GM12864 (cell line): ENCODE data around the gene SOHLH2.

ENCODE experiments used
- DNase-seq: peaks from one replicate; pipeline ENCODE4 v3.0.0-alpha.2; 2011; ENCODE audit warnings: low read depth
- H3K4me3 ChIP-seq: 2 replicates; pipeline ENCODE4 v1.5.1; 2011; ENCODE audit warnings: mild to moderate bottlenecking, low read depth, low read length, control low read depth
- CTCF ChIP-seq: IDR thresholded peaks from 2 replicates; pipeline ENCODE4 v1.5.1; 2011; ENCODE audit warnings: low read depth, mild to moderate bottlenecking, moderate library complexity, low read length, control low read depth, inconsistent platforms; ENCODE audit errors: missing control alignments

SOHLH2 gene

DNA sequence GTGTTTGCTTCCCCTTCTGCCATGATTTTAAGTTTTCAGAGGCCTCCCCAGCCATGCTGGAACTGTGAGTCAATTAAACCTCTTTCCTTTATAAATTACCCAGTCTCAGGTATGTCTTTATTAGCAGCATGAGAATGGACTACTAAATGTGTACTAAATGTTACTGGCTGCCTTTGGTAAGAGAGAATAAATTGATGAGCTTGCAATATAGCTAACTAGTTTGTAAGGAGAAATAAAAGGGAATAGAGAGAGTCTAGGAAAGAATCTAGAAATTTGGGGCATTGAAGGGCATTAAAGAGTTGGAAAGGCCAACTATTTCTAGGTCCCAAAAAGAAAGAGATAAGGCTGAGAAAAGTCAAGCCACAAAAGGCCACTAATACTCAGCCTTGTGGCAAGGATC, 5.5 kb upstream of the SOHLH2 start:
- no peak for TF ChIP-seq CTCF
- H3K4me3 ChIP-seq, result no peak overlapping the region
- no peak for DNase-seq

DNA sequence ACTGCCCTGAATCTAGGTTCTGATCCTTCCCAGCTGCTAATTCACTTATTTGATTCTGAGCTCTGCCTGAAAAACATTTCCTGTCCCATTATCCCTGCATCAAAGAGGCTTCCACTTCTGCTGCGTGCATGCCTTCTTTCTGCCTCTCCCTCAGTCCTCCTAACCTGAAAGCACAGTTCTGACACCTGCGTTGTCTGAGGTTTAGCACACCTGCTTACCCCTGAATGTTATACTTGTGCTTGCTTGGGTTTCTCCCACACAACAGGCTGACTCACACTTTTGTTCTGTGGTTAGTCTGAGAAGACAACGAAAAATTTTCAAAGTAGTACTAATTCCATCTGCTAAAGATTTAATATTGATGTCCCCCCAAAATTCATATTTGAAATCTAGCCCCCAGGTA, 3.1 kb upstream of the SOHLH2 start:
- H3K4me3 ChIP-seq, result no peak overlapping the region
- TF ChIP-seq CTCF, result no peak
- no peak for DNase-seq

- TF ChIP-seq CTCF, result no peak
These were observed 1.6 kb downstream of the SOHLH2 start for GRCh38 chr13:36212789-36213188.

GRCh38 chr13:36211567-36211966, 2.8 kb downstream of the SOHLH2 start:
- DNase-seq, result no peak
- TF ChIP-seq CTCF, result no peak
- H3K4me3 ChIP-seq, result no peak overlapping the region

More at GRCh38 chr13:36212789-36213188, 1.6 kb downstream of the SOHLH2 start:
- H3K4me3 ChIP-seq, result no peak overlapping the region
- DNase-seq, result no peak

DNA sequence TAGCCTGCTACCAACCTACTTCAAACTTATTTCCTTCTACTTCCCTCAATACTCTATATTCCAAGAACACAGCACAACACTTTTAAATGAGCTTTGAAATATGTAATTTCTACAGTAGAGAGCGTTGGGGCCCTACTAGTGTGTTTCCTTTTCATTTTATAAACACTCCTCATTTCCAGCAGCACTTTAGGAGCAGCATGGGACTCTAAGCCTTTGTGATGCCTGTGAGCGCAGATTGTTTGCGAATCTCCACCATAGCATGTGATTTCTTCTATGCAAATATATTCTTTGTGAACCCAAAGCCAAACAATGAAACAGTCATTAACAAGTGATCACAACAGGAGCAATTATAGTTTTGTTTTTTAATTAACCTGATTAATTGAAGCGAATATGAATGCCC, 3.6 kb downstream of the SOHLH2 start:
- no peak for DNase-seq
- TF ChIP-seq CTCF, result no peak
- H3K4me3 ChIP-seq, result no peak overlapping the region

GRCh38 chr13:36207672-36208071, 6.7 kb downstream of the SOHLH2 start:
- no peak for DNase-seq
- no peak for TF ChIP-seq CTCF
- H3K4me3 ChIP-seq, result no peak overlapping the region

DNA sequence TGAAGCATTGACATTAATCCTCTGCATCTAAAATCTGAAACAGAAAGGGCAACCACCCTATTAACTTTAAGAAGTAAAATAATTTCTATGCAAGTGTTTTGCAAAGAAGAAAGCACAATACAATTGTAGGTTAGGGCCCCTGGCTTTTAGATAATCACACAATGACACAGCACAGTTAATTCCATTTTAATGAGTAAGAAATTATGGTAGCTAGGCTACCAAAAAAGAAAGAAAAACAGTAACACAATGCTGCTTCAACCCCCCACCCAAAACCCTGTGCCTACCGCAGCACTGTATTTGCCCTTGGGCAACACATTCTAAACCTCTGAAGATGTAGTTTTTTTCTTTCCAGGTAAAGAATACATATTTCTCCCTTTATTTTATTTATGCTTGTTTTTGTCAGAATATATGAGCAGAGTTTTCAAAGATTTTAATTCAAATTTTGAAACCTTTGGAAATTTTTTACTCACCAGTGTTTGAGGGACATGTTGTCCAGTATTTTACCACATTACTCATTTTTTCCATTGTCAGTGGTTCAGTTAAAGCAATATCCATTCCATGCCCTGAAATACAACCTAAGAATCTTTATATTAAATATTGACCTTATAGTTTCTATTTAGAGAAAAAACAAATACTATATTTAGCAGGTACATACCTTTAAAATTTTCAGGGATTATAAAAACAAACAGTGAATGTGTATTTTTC, 21.1 kb downstream of the SOHLH2 start:
- H3K4me3 ChIP-seq, result no peak overlapping the region
- no peak for TF ChIP-seq CTCF
- DNase-seq, result no peak
